Left ventricle myocardium superior (tissue), 1 donor: ENCODE data around the gene ACTN3. TPM values are rescaled to one million over a fixed set of nuclear protein-coding genes. Genes with fewer than 3 reads are reported as not detected.
"Not testable (repeated sequence)": the region's sequence is repeated elsewhere in the genome, so short reads cannot be mapped to it uniquely, and the experiment has no call there.

Source experiments
- ATAC-seq: fragments of 200-7000 bp; cut with Tn5 transposase; one replicate; pipeline ENCODE4 v1.9.1; 2020; ENCODE audit warnings: mild to moderate bottlenecking, moderate library complexity
- DNase-seq: peaks from one replicate; pipeline ENCODE4 v3.0.0-alpha.2; 2020
- intact Hi-C: fragments of 100-400 bp; cut with micrococcal nuclease; formaldehyde crosslinking; loops from one replicate; pipeline ENCODE4 v1.11.0; 2022
- total RNA-seq: library from RNA; stranded (reverse); fragmentation: NEBNext Ultra II Directional; extraction: Animal tissue kit (Norgen Biotek cat#: 25700); gene quantifications from one replicate; pipeline ENCODE4 v1.2.1, GENCODE V29; 2021
- donor health status: DM: no; HTN: yes; CAD: no; lungs with severe emphysema.

Gene ACTN3
- total RNA-seq, 1 donor from 2014 or later, result not detected

DNA sequence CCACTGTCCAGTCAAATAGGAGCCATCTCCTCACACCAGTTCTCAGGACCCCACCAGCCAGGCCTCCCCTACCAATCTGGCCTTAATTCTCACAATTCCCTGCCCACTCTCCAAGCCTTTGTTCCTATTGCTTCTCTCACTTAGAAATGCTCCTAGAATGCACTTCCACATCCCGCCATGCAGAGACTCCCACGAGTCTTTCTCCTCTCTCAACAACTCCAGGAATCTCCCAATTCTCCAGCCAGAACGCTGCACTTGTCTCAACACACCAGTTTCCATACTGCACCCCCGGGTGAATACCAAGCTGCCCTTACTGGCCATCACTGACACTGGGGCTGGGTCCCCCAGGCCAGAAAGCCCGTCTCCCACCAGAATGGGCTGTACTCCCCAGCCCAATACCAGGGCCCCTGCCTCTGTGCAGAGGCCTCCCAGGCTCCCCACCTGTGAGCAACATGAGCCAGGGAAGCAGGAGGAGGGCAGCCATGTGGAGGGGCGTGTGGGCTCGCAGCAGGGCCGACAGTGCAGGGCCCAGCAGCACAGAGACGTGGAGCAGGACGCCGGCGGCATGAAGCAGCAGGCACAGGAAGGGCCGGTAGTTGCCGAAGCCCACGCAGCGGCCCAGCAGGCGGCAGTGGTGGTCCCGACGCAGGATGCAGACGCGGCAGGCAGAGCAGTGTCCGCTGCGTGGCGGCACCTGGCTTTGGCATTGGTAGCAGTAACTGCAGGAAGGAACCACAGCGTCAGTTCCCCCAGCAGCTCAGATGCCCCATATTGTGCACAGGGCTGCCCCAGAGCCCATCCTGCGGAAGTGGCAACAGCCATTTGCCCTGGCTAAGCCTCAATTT, 3.2 kb upstream of the ACTN3 start:
- peak; percentile 61 for DNase-seq
- ATAC-seq, result no peak
- intact Hi-C loops, result no loop called here

DNA sequence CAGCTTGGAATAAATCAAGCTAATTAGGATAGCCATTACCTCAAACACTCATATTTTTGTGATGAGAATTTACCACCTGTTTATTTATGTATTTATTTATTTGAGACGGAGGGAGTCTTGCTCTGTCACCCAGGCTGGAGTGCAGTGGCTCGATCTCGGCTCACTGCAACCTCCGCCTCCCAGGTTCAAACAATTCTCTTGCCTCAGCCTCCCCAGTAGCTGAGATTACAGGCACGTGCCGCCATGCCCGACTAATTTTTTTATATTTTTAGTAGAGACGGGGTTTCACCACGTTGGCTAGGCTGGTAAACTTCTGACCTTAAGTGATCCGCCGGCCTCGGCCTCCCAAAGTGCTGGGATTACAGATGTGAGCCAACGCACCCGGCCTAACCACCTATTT, 1.8 kb upstream of the ACTN3 start:
- DNase-seq, ATAC-seq, intact Hi-C loops: not testable (repeated sequence)

DNA sequence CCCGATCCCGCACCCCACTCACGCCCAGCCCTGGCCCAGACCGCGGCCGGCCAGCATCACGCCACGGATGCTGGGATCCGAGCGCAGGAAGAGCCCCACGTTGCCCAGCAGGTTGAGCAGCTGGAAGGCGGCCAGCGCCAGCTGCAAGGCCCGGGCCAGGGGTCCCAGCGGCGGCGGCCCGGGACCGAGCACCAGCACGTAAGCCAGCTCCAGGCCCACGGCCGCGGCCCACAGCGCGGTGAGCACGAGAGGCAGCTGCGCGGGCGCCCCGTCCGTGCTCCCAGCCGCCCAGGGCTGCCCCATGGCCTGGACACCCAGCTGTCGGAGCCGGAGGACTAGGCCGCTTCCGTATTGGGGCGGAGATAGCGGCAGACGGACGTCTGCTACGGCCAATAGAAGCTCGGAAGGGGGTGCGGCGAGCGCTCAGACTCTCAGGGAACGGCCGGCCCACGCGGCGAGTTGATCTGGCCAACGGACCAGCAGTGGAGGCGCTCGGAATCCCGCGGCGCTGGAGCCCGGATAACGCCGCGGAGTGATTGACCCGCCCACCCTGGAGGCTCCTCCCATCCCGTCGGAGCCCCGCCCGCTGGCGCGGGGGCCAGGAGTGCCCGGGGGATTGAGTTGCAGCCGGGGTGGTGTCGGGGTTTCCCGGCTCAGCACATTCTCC, 869 bp upstream of the ACTN3 start, which contains the start of gene ZDHHC24:
TSS of gene ZDHHC24 (minus strand) at position 348 of the 667 bp plus-strand sequence. CDS start at position 303, 45 bp downstream.
- peak; percentile 97 for ATAC-seq
- DNase-seq, result peak; percentile 99

DNA sequence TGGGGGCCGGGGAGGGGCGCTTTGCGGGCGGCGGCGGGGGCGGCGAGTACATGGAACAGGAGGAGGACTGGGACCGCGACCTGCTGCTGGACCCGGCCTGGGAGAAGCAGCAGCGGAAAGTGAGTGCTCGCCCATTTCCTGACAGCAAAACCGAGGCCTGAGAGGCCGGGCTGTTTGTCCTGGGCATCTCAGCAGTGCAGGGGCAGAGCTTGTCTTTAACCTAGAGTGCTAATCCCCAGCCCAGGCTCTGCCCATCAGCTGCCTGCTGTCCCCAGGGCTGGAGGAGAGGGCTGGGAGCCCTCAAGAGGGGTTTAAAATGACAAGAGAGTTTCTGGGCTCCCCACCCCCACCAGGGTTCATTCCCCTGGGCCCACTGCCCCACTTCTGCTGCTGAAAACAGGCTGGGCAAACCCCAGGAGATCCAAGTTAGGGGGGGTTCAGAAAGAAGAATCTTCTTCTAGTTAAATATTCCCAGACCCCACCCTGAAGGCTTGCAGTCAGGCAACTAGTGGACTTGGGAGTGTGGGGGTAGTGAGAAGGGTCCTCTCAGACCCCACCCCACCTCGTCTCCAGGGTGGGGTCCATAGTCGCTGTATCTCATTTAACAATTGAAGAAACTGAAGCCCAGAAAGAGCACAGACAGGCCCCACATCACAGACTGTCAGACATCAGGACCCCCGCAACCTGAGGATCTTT, 411 bp downstream of the ACTN3 start:
- DNase-seq (no peak), ATAC-seq (no peak)
- intact Hi-C loops, result no loop called here

More for the DNA sequence above, 869 bp upstream of the ACTN3 start, which contains the start of gene ZDHHC24:
- intact Hi-C loops, result no loop called here

DNA sequence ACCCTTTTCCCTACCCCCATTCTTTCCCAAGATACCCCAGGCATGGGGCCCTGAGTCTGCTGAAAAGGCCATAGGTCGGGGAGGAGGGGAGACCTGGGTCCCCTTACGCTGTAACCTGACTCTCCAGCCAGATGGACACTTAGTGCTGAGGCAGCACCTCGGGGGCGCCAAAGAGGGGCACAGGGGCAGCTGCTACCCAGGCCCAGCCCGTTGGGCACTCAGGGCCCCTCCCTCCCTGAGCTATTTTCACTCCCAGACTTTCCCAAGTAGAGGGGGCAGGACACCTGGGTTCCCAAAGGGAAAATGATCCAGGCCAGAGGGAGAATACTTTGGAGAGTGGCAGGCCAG, 933 bp downstream of the ACTN3 start:
- intact Hi-C loops, result no loop called here
- DNase-seq, result peak; percentile 20

DNA sequence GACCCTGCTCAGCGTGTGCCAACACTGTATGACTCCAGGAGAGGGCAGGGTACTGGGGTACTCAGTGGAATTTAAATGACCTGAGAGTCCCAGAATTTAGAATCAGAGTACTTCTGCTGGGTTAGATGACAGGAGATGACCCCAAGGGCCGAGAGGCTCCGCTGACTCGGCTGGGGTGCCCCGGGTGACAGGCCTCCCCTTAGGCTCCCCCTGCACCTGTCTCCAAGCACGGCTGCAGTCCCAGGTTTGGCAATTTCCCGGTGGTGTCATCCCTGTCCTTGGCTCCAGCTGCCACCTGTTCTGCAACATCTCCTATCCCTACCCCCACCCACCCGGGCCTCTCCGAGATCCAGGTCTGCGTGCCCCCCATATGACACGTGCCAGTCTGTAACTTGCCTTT, 1.3 kb downstream of the ACTN3 start:
- DNase-seq (no peak), ATAC-seq (no peak)
- intact Hi-C loops, result no loop called here

More for the DNA sequence above, 933 bp downstream of the ACTN3 start:
- no peak for ATAC-seq

DNA sequence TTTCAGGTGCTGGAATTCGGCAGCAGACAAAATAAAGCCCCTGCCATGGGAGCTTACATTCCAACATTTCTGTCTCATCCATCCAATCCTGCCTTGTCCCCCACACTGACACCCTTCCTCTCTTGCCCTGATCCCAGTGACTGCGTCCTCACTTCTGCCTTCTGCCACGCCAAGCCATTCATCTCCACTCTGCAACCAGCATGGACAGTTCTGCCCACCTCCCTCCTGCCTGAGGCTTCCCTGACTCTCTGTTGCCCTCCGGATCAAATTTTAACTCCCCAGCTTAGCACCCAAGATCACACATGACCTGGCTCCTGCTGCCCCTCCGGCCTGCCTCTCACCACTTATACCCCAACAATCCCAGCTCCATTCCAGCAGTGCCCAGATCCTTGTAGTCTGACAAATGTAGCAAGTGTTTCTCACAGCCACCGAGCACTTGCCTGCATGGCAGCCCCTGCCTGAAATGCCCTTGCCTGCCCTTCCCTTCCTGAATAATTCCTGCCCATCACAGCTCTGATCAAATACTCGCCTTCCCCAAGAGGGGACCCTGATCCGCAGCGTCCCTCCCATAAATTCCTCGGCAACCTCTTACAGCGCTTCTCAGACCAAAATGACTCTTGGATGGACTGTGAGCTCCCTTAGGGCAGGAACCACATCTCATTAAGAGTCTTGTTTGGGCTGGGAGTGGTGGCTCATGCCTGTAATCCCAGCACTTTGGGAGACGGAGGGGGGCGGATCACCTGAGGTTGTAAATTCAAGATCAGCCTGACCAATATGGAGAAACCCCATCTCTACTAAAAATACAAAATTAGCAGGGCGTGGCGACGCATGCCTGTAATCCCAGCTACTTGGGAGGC, 2.3 kb downstream of the ACTN3 start:
- intact Hi-C loops, result no loop called here
- DNase-seq (no peak), ATAC-seq (no peak)

DNA sequence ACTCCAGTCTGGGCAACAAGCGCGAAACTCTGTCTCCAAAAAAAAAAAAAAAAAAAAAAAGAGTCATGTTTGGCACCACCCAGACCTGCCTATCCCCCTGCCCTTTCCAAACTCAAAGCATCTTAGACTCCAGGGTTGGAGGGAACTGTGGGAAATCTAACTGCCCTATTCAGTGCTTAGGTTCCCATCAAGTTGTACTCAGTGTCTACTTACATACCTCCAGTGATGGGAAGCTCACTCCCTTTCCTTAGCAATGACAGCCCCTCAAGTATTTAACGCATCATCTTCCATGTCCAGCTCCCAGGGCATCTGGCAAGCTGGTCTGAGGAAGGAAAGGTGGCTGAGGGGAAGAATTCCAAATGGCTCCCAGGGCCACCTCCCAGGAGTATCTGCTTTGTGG, 3.0 kb downstream of the ACTN3 start:
- DNase-seq (no peak), ATAC-seq (no peak)
- intact Hi-C loops, result no loop called here

DNA sequence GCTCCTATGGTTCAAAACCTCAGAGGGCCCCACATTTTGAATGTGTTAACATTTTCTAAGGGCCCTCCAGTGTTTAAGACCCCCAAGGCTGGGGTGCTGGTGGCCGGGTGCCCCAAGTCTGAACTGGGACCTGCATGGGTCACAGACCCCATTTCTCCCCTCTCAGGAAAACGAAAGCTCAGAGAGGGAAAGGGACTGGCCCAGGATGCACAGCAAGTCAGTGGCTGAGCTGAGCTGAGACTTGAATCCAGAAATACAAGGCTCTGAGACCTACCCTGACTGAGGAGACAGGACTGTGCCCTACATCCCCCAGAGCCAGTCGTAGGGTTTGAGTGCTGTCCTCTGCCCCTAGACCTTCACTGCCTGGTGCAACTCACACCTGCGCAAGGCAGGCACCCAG, 4.2 kb downstream of the ACTN3 start:
- DNase-seq, result no peak
- intact Hi-C loops, result no loop called here

DNA sequence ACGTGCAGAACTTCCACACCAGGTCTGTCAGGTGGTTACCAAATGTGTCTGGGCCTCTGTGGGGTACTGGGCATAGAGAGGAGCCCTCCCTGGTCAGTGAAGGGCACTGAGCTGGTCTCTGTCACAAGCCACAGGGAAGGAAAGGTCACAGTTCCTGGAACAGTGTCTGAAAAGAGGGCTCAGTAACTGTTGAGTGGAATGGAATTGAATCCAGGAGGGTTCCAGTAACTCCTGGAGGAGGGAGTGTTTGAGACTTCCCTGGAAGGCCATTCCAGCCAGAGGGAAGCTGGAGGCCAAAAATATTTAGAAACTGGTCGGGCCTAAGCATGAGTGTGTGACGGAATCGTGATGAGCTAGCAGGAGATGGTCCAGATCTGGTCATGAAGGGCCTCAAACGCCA, 7.9 kb downstream of the ACTN3 start:
- no peak for DNase-seq
- no peak for ATAC-seq
- intact Hi-C loops, result no loop called here

More for the DNA sequence above, 4.2 kb downstream of the ACTN3 start:
- ATAC-seq, result no peak

DNA sequence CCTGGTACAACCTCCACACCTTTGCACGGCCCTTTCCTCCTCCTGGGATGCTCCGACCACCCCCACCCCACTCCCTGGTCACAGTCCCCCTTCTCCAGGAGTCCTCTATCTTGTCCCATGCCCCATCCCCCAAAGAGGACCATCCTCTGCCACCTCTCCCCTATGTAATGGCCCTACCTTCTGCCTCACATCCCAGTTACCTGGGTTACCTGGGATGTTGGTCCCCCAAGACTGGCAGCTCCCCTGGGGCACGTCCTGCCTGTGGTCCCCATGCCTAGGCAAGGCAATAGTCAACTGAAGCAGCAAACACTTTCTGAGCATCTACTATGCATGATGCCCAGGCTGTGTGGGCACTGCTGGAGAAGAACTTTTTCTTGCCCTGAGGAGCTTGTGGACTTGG, 8.7 kb downstream of the ACTN3 start:
- DNase-seq, result no peak
- intact Hi-C loops, result no loop called here

DNA sequence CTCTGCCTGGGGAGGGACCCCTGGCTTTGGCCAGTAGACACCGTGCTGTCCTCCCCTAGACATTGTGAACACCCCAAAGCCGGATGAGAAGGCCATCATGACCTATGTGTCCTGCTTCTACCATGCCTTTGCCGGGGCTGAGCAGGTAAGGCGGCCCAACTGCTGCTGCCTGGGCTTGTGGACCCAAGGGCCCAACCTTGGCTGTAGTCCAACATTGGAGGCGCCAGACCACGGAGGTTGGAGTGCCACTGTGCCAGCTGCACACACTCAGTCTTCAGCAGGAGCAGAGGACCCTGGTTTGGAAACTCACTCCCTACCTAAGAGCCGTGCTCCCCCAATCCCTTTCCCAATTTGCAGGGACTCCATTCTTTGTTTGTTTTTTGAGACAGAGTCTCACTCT, 9.4 kb downstream of the ACTN3 start:
- ATAC-seq (no peak), DNase-seq (no peak)
- intact Hi-C loops, result no loop called here

More for the DNA sequence above, 8.7 kb downstream of the ACTN3 start:
- no peak for ATAC-seq

DNA sequence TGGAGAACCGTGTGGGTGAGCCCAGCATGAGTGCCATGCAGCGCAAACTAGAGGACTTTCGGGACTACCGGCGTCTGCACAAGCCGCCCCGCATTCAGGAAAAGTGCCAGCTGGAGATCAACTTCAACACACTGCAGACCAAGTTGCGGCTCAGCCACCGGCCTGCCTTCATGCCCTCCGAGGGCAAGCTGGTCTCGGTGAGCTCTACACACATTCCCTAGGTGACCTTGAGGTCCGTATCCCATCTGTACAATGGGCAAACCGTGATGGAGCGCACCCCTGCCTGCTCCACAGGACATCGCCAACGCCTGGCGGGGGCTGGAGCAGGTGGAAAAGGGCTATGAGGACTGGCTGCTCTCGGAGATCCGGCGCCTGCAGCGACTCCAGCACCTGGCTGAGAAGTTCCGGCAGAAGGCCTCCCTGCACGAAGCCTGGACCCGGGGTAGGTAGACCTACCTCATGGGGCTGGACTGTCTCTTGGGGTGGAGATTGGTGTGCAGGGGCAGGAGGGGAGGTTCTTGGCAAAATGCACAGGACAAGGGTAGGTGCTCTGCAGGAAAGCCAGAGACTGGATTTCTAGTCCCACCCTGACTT, 11.1 kb downstream of the ACTN3 start:
- DNase-seq (no peak), ATAC-seq (no peak)
- intact Hi-C loops, result no loop called here

DNA sequence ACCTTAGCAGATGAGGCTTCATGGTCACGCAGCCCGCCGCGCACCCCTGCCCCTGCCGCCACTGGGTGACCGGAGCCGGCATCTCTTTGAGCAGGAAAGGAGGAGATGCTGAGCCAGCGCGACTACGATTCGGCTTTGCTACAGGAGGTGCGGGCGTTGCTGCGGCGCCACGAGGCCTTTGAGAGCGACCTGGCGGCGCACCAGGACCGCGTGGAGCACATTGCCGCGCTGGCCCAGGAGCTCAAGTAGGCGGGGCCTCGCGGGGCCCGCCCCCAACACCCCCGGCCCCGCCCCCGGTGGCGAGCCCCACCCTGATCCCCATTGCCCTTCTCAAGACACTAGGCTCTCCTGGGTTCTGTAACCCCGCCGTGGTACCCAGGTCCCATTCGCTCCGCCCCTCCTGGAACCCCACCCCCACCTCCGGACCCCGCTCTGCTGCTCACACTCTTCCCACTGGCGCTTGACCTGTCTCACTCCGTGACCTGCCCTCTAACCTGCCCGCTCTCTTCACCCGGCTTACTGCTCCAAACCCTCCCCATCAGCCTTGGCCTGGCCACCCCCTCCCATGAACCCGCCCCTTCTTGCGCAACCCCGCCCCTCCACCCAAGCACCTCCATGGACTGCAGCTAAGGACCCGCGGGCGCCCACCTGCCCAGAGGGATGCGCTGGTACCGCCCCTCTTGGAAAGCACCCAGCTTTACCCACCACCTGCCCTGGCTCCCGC, 12.6 kb downstream of the ACTN3 start:
- intact Hi-C loops, result no loop called here
- ATAC-seq, result peak; percentile 55
- peak; percentile 65 for DNase-seq

DNA sequence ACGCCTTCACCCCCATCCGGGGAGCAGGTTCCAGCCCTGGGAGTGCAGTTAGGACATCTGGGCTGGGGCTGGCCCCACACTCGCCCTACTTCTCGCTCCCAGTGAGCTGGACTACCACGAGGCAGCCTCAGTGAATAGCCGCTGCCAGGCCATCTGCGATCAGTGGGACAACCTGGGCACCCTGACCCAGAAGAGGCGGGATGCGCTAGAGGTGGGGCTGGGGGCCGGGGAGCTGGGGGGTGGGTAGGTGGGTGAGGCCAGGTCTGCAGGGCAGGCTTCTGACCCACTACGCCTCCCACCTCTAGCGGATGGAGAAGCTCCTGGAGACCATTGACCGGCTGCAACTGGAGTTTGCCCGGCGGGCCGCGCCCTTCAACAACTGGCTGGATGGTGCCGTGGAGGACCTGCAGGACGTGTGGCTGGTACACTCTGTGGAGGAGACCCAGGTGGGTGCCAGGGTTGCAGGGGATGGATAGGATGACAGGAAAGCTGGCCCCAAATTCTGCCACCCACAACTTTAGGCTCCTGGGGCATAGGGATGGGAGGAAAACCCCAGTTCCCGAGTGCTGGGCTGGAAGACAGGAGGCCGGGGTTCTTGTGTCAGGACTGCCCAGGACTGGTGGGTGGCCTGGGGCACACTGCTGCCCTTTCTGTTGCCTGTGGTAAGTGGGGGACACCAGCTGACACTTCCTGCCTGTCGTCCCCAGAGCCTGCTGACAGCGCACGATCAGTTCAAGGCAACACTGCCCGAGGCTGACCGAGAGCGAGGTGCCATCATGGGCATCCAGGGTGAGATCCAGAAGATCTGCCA, 13.4 kb downstream of the ACTN3 start:
- DNase-seq (no peak), ATAC-seq (no peak)
- intact Hi-C loops, result no loop called here

DNA sequence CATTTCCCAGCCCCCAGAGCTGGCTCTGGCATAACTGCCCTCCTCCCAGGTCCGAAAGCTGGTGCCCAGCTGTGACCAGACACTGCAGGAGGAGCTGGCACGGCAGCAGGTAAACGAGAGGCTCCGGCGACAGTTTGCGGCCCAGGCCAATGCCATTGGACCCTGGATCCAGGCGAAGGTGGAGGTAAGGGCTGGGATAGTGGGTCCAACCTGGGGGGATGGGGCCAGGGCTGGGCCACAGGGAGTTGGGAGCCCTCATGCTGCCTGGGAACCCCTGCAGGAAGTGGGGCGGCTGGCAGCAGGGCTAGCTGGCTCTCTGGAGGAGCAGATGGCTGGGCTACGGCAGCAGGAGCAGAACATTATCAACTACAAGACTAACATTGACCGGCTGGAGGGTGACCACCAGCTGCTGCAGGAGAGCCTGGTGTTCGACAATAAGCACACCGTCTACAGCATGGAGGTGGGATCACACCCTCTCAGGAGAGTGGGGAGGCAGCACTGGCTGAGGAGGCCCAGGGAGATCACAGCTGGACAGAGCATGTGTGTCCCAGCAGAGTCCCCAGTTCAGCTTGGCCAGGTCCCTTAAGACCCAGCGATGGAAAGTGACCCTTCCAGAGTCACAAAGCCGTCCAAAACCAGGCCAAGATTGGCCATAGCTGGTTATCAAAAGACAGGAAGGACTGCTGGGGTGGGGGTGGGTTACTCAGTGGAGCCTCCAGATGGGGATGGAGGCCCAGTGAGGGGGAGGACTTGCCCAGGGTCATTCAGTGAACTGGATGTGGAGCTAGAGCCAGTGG, 14.7 kb downstream of the ACTN3 start:
- no peak for DNase-seq
- intact Hi-C loops, result no loop called here
- ATAC-seq, result no peak

DNA sequence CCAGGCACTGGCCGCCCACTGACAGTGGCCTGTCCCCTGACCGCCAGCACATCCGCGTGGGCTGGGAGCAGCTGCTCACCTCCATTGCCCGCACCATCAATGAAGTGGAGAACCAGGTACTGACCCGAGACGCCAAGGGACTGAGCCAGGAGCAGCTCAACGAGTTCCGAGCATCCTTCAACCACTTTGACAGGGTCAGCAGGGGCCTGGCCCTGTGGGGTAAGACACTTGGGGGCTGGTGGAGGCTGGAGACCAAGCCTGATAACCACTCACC, 15.2 kb downstream of the ACTN3 start:
- no peak for ATAC-seq
- intact Hi-C loops, result no loop called here

More for the DNA sequence above, 15.2 kb downstream of the ACTN3 start:
- no peak for DNase-seq
